Effector memory CD8-positive, alpha-beta T cell (primary cell): ENCODE results near the gene MYO1H.
A peak's percentile ranks its signal among the peaks of the same experiment; 100 is the strongest.

Source experiments
- ATAC-seq: fragments of 150-1000 bp; cut with Tn5 transposase; replicated peaks from 2 replicates; pipeline ENCODE4 v1.10.0; 2021; ENCODE audit warnings: mild to moderate bottlenecking, moderate library complexity
- DNase-seq, 3 experiments: peaks; one replicate each; pipeline ENCODE4 v3.0.0; 2021
- H3K27ac Mint-ChIP-seq, 2 donors: one replicate each; pipeline ENCODE4 v1.8.0; 2022; ENCODE audit warnings: mild to moderate bottlenecking in 2 of 2, mixed read lengths in 2 of 2, moderate library complexity in 2 of 2
- H3K27me3 Mint-ChIP-seq, 2 donors: one replicate each; pipeline ENCODE4 v1.8.0; 2022; ENCODE audit warnings: mixed read lengths in 2 of 2
- H3K36me3 Mint-ChIP-seq: one replicate; pipeline ENCODE4 v1.8.0; 2022; ENCODE audit warnings: mild to moderate bottlenecking, moderate library complexity, mixed read lengths; ENCODE audit not compliant: insufficient read depth
- H3K4me1 Mint-ChIP-seq, 2 donors: one replicate each; pipeline ENCODE4 v1.8.0; 2022; ENCODE audit warnings: low read depth in 2 of 2, mixed read lengths in 2 of 2
- H3K4me3 Mint-ChIP-seq, 2 donors: one replicate each; pipeline ENCODE4 v1.8.0; 2022; ENCODE audit warnings: mild to moderate bottlenecking in 2 of 2, mixed read lengths in 2 of 2, moderate library complexity in 2 of 2
- H3K9me3 Mint-ChIP-seq, 2 donors: one replicate each; pipeline ENCODE4 v1.8.0; 2022; ENCODE audit warnings: mixed read lengths in 2 of 2

MYO1H gene

GRCh38 chr12:109477963-109478315 lies 130.2 kb downstream of the MYO1H start:
- Mint-ChIP-seq H3K27ac (peak overlapping the region; percentile 97 to 99), H3K4me3 (peak overlapping the region; percentile 98 to 99), H3K36me3 (peaks cover 12% of the 10 kb centered on the region), H3K4me1 (peaks cover 21 to 34% of the 10 kb centered on the region in 2 donors), H3K27me3 (no peaks in the 10 kb centered on the region), H3K9me3 (no peaks in the 10 kb centered on the region)
- ATAC-seq (no peak), DNase-seq (no peak)

GRCh38 chr12:109479761-109480160 lies 132.1 kb downstream of the MYO1H start:
- DNase-seq (no peak), ATAC-seq (no peak)
- H3K36me3 Mint-ChIP-seq: peaks cover 27% of the 10 kb centered on the region
- no peak overlapping the region for H3K4me3 Mint-ChIP-seq
- H3K4me1 Mint-ChIP-seq: peaks cover 20 to 29% of the 10 kb centered on the region in 2 donors
- H3K27ac Mint-ChIP-seq: no peak overlapping the region
- H3K27me3 Mint-ChIP-seq: no peaks in the 10 kb centered on the region
- no peaks in the 10 kb centered on the region for H3K9me3 Mint-ChIP-seq

GRCh38 chr12:109480356-109480755 lies 132.7 kb downstream of the MYO1H start:
- DNase-seq: no peak
- Mint-ChIP-seq H3K27ac (no peak overlapping the region), H3K9me3 (no peaks in the 10 kb centered on the region), H3K36me3 (peaks cover 32% of the 10 kb centered on the region), H3K27me3 (no peaks in the 10 kb centered on the region), H3K4me3 (no peak overlapping the region), H3K4me1 (peaks cover 20 to 29% of the 10 kb centered on the region in 2 donors)
- ATAC-seq: no peak

DNA sequence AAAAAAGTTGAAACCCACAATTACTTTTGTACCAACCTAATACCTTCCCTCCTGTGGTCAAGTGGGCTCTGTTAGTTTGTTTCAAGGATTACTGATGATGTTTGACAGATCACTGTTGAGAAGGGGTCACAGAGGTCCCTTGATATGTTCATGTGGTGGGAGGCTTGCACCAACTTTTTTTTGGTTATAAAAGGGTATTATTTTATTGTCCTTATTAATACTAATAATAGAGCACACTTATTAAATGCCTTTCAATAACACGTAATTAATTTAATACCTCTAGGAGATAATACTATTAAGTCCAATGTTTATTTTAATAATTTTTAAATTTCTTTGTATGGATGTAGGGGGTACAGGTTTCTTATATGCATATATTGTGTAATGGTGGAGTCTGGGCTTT lies 134.2 kb downstream of the MYO1H start:
- no peaks in the 10 kb centered on the region for H3K27me3 Mint-ChIP-seq
- no peak overlapping the region for H3K27ac Mint-ChIP-seq
- no peak overlapping the region for H3K4me3 Mint-ChIP-seq
- H3K36me3 Mint-ChIP-seq: peaks cover 44% of the 10 kb centered on the region
- DNase-seq (no peak), ATAC-seq (no peak)
- H3K9me3 Mint-ChIP-seq: no peaks in the 10 kb centered on the region
- H3K4me1 Mint-ChIP-seq: peaks cover 13 to 17% of the 10 kb centered on the region in 2 donors

GRCh38 chr12:109482491-109482890 lies 134.8 kb downstream of the MYO1H start:
- DNase-seq (no peak), ATAC-seq (no peak)
- Mint-ChIP-seq H3K27ac (no peak overlapping the region), H3K4me3 (no peak overlapping the region), H3K36me3 (peaks cover 43% of the 10 kb centered on the region), H3K4me1 (peaks cover 8 to 12% of the 10 kb centered on the region in 2 donors), H3K27me3 (no peaks in the 10 kb centered on the region), H3K9me3 (no peaks in the 10 kb centered on the region)

DNA sequence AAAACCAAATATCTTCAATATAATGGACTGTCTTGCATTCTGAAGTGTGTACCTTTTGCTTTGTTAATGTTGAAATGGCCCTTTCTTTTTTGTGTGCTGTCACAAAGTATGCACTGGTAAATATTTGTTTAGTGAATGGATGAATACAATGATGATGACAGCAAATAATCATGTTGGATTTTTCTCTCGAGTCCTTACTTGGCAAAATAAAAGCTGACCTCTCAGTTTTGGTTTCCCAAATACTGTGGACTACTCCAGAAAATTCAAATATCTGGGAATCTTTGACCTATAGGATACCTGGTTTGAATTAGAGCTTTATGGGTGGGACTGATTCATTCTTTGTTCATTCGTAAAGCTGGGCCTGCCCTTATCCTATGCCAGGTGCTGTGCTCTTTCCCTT lies 135.2 kb downstream of the MYO1H start:
- no peak for ATAC-seq
- Mint-ChIP-seq H3K36me3 (peaks cover 41% of the 10 kb centered on the region), H3K27ac (no peak overlapping the region), H3K27me3 (no peaks in the 10 kb centered on the region), H3K9me3 (no peaks in the 10 kb centered on the region), H3K4me1 (peaks cover 8 to 12% of the 10 kb centered on the region in 2 donors), H3K4me3 (no peak overlapping the region)
- DNase-seq: no peak

GRCh38 chr12:109483346-109483745 lies 135.6 kb downstream of the MYO1H start:
- H3K9me3 Mint-ChIP-seq: no peaks in the 10 kb centered on the region
- no peak for DNase-seq
- peaks cover 38% of the 10 kb centered on the region for H3K36me3 Mint-ChIP-seq
- H3K27me3 Mint-ChIP-seq: no peaks in the 10 kb centered on the region
- ATAC-seq: no peak
- H3K4me3 Mint-ChIP-seq: no peak overlapping the region
- peaks cover 8 to 12% of the 10 kb centered on the region in 2 donors for H3K4me1 Mint-ChIP-seq
- H3K27ac Mint-ChIP-seq: no peak overlapping the region

- Mint-ChIP-seq H3K27ac (no peak overlapping the region), H3K4me3 (no peak overlapping the region), H3K27me3 (no peaks in the 10 kb centered on the region), H3K36me3 (peaks cover 52% of the 10 kb centered on the region), H3K9me3 (no peaks in the 10 kb centered on the region), H3K4me1 (no peaks in the 10 kb centered on the region)
- ATAC-seq: no peak
- no peak for DNase-seq
Observed at GRCh38 chr12:109485201-109485600, 137.5 kb downstream of the MYO1H start.

GRCh38 chr12:109487181-109488050 lies 139.7 kb downstream of the MYO1H start:
- Mint-ChIP-seq H3K27ac (no peak overlapping the region), H3K27me3 (no peaks in the 10 kb centered on the region), H3K4me3 (no peak overlapping the region), H3K36me3 (peaks cover 68% of the 10 kb centered on the region), H3K9me3 (no peaks in the 10 kb centered on the region), H3K4me1 (no peaks in the 10 kb centered on the region)
- no peak for DNase-seq
- no peak for ATAC-seq

DNA sequence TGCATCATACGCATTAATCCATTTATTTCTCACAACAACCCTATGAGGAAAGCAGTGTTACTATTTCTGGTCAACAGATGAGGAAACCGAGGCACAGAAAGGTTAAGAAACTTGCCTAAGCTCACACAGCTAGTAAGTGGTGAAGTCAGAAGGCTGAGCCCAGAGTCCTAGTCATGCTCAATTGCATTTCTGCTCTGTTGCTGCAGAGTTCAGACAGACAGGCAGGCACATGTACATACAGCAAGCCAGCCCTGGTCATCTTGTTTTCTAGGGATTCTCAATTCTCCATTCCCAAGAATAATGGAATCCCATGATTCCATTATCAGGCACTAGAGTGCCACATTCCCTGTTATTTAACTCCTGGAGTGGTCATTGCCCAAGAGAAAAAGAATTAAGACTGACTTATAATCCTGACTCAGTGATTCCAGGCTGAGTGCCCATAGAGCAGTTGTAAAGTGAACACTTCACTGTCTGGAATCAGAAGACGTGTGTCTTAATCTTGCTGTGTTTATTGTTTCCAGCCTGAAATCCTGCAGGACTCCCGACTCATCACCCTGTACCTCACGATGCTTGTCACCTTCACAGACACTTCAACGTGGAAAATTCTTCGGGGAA lies 140.5 kb downstream of the MYO1H start:
- Mint-ChIP-seq H3K9me3 (no peaks in the 10 kb centered on the region), H3K27ac (no peak overlapping the region), H3K27me3 (no peaks in the 10 kb centered on the region), H3K36me3 (peaks cover 68% of the 10 kb centered on the region), H3K4me1 (no peaks in the 10 kb centered on the region), H3K4me3 (no peak overlapping the region)
- DNase-seq (no peak), ATAC-seq (no peak)

DNA sequence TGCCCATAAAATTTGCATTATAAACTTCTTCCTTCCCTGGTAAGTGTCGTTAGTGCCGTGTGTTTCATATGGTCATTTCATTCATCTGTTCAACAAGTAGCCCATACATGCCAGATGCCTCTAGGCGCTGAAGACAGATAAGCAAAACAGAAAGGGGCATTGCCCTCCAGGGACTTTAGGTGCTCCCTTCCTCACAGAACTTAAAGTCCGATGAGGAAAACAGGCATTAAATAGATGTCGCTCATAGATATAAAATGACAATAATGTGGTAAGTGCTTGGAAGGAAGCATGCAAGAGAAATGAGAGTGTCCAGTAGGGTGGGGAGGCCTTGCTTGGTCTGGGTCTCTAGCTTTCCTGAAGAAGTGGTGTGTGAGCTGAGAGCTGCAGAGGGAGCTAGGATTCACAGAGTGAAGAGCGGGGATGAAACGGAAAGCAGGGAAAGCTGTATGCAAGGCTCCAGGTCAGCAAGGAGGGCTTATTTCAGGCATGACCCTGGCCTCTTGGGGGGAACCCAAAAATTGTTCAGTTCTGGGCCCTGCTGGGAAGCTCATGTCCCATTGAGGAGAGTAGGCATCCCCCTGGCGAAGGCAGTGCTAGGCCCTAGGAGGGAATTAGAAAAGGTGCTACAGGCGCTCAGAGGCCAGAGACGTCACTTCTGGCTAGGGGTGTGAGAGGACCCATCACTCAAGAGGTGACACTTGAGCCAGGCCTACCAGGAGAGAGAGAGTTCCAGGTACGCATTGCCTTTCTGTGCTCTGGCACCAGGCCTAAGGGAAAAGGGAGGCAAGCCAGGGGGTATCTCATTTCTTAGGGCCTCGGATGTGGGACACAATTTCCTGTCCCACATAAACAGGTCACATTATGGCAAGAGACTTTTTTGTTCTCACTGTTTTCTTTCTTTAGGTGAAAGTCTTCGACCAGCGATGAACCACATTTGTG lies 141.6 kb downstream of the MYO1H start:
- Mint-ChIP-seq H3K4me1 (no peaks in the 10 kb centered on the region), H3K4me3 (no peak overlapping the region), H3K36me3 (peaks cover 64% of the 10 kb centered on the region), H3K9me3 (no peaks in the 10 kb centered on the region), H3K27ac (peak overlapping the region in 1 of 2 donors; percentile 41), H3K27me3 (no peaks in the 10 kb centered on the region)
- DNase-seq (no peak), ATAC-seq (no peak)

GRCh38 chr12:109489955-109490565 lies 142.4 kb downstream of the MYO1H start:
- ATAC-seq (no peak), DNase-seq (no peak)
- peaks cover 56% of the 10 kb centered on the region for H3K36me3 Mint-ChIP-seq
- H3K27me3 Mint-ChIP-seq: no peaks in the 10 kb centered on the region
- peak overlapping the region in 1 of 2 donors; percentile 41 for H3K27ac Mint-ChIP-seq
- no peaks in the 10 kb centered on the region for H3K9me3 Mint-ChIP-seq
- no peaks in the 10 kb centered on the region for H3K4me1 Mint-ChIP-seq
- no peak overlapping the region for H3K4me3 Mint-ChIP-seq

DNA sequence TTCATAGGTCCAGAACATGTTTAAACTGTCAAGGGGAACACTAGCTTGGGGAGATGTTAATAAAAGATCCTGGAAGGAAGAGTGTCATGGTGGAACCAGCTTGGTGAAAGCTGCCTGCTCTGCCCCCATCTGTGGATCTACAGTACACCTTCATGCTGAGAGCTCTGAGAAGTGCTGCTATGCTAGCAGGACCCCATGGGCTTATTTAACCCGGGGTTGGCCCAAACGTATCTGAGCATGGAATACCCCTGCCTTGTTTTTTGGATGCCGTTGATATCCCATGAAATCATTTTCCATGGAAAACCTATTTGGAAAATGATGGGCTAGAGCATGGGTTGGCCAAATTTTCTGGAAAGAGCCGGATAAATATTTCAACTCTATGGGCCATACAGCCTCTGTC lies 144.0 kb downstream of the MYO1H start:
- no peak for ATAC-seq
- Mint-ChIP-seq H3K27me3 (no peaks in the 10 kb centered on the region), H3K36me3 (peaks cover 43% of the 10 kb centered on the region)

More for the DNA sequence above, 144.0 kb downstream of the MYO1H start:
- DNase-seq: no peak
- Mint-ChIP-seq H3K4me1 (no peaks in the 10 kb centered on the region), H3K4me3 (no peak overlapping the region), H3K9me3 (no peaks in the 10 kb centered on the region), H3K27ac (no peak overlapping the region)
